Astrocyte (in vitro differentiated cells and primary cell): ENCODE results near the gene PPP1R12B.

Experiments used
- CTCF ChIP-seq: IDR thresholded peaks from 2 replicates; pipeline ENCODE4 v1.5.1; 2011; ENCODE audit warnings: low read depth, mild to moderate bottlenecking, inconsistent platforms, low read length, moderate library complexity; ENCODE audit not compliant: insufficient read depth
- EZH2 ChIP-seq: IDR thresholded peaks from 2 replicates; pipeline ENCODE4 v1.6.1; 2012; ENCODE audit warnings: mild to moderate bottlenecking, low read length, inconsistent platforms; ENCODE audit not compliant: insufficient read depth

GRCh38 chr1:202590975-202591411 is 242.5 kb downstream of the PPP1R12B start:
- TF ChIP-seq CTCF (no peak), EZH2 (no peak)
